Lower lobe of right lung (tissue), 2 donors: Measurements from ENCODE around the gene WLS. TPM values are rescaled to one million over a fixed set of nuclear protein-coding genes. Genes with fewer than 3 reads are reported as not detected.

Experiments
- ATAC-seq, 2 donors: fragments of 200-7000 bp; cut with Tn5 transposase; one replicate each; pipeline ENCODE4 v1.9.1; 2020 to 2022; ENCODE audit warnings: mild to moderate bottlenecking in 2 of 2, moderate library complexity in 2 of 2
- DNase-seq: peaks from one replicate; pipeline ENCODE4 v3.0.0-alpha.2; 2020
- H3K27ac ChIP-seq: fragments of 200-600 bp; one replicate; pipeline ENCODE4 v1.8.0; 2022
- H3K27me3 ChIP-seq: fragments of 200-600 bp; one replicate; pipeline ENCODE4 v1.8.0; 2022; ENCODE audit warnings: low read depth
- H3K36me3 ChIP-seq: fragments of 200-600 bp; one replicate; pipeline ENCODE4 v1.8.0; 2022; ENCODE audit warnings: mild to moderate bottlenecking
- H3K4me1 ChIP-seq: fragments of 200-600 bp; one replicate; pipeline ENCODE4 v1.8.0; 2022
- H3K4me3 ChIP-seq: fragments of 200-600 bp; one replicate; pipeline ENCODE4 v1.8.0; 2022; ENCODE audit warnings: mild to moderate bottlenecking
- H3K9me3 ChIP-seq: fragments of 200-600 bp; one replicate; pipeline ENCODE4 v1.8.0; 2022
- intact Hi-C: fragments of 100-400 bp; cut with DNase I; formaldehyde crosslinking; loops from one replicate; pipeline ENCODE4 v1.11.0; 2022
- total RNA-seq: library from RNA; stranded (reverse); fragmentation: NEBNext Ultra II Directional; extraction: Animal tissue kit (Norgen Biotek cat#: 25700); gene quantifications from one replicate; pipeline ENCODE4 v1.2.1, GENCODE V29; 2021
- TF ChIP-seq, protein P1 (sequence below): fragments of 200-600 bp; IDR thresholded peaks from one replicate; pipeline ENCODE4 v1.8.0; 2022; ENCODE audit warnings: antibody characterized with exemption, mild to moderate bottlenecking
- donor health status: DM: no; HTN: yes; CAD: no; lungs with severe emphysema.

The WLS gene
- total RNA-seq, 1 donor from 2014 or later, result 85.2 TPM

DNA sequence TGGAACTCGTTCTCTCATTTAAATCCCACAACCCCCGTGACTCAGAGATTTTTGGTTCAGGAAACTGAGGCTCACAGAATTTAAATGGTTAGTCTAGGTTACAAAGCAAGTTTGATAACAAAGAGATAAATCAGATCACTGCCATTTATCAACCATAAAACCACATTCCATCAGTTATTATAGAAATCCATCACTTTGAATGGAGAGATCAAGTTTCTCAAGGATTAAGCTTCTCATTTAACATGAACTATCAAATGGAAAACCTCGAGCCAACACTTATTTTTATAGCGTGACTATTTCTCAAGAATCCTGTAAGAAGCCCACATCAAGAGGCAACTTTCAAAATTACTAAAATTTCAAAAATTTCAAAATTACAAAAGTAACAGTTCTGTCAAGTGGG is 11.9 kb downstream of the WLS start:
- Histone ChIP-seq H3K9me3 (no peaks in the 10 kb centered on the region), H3K4me3 (no peak overlapping the region), H3K27ac (no peak overlapping the region), H3K36me3 (no peaks in the 10 kb centered on the region), H3K27me3 (no peaks in the 10 kb centered on the region), H3K4me1 (peaks cover 15% of the 10 kb centered on the region)
- TF ChIP-seq, protein P1, sequence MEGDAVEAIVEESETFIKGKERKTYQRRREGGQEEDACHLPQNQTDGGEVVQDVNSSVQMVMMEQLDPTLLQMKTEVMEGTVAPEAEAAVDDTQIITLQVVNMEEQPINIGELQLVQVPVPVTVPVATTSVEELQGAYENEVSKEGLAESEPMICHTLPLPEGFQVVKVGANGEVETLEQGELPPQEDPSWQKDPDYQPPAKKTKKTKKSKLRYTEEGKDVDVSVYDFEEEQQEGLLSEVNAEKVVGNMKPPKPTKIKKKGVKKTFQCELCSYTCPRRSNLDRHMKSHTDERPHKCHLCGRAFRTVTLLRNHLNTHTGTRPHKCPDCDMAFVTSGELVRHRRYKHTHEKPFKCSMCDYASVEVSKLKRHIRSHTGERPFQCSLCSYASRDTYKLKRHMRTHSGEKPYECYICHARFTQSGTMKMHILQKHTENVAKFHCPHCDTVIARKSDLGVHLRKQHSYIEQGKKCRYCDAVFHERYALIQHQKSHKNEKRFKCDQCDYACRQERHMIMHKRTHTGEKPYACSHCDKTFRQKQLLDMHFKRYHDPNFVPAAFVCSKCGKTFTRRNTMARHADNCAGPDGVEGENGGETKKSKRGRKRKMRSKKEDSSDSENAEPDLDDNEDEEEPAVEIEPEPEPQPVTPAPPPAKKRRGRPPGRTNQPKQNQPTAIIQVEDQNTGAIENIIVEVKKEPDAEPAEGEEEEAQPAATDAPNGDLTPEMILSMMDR, result no peak
- ATAC-seq, result no peak
- intact Hi-C loops, result no loop called here
- DNase-seq, result no peak

DNA sequence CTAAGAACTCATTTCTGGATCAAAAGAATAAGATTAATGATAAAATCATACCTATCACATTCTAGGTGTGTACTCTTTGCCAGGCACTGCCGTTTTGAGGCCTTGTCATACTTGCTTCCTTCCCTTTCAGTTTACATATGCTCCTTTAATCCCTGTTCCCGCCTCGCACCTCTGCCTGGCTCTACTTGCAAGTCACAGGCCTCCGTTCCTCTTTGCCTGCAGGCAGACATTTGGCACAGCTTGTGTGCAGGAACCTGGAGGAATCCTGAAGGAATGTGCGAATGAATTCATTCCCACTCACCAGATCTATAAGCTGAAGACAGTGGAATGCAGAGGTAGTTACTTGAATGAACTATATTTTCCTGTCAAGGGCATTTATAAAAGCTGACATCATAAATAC is 13.8 kb downstream of the WLS start:
- ATAC-seq, result no peak
- peaks cover 31% of the 10 kb centered on the region for H3K4me1 ChIP-seq
- no peak overlapping the region for H3K4me3 ChIP-seq
- no peak for DNase-seq
- intact Hi-C loops, result no loop called here
- TF ChIP-seq, protein P1, result no peak
- no peaks in the 10 kb centered on the region for H3K36me3 ChIP-seq
- no peaks in the 10 kb centered on the region for H3K9me3 ChIP-seq
- H3K27ac ChIP-seq, result no peak overlapping the region
- no peaks in the 10 kb centered on the region for H3K27me3 ChIP-seq

DNA sequence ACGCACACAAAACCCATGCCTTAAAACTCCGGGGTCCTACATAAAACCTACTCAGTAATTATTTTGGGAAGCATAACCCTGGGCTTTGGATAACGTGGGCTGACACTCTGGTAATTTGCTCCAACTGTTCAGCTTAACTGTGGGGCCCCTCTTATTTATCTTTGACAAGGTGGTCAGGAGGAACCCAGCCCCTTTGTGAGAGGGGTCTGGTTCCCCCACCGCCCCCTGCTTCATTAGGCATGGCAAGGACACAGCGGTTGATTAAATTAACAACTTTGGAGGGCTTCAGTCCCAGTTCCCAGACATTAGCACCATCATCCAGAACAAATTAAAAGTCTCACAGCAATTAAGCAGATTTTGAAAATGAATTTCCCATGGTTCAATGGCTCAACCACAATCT is 14.7 kb downstream of the WLS start:
- H3K27me3 ChIP-seq, result no peaks in the 10 kb centered on the region
- no peaks in the 10 kb centered on the region for H3K36me3 ChIP-seq
- peaks cover 33% of the 10 kb centered on the region for H3K4me1 ChIP-seq
- ATAC-seq (no peak), DNase-seq (no peak)
- intact Hi-C loops, result no loop called here
- TF ChIP-seq, protein P1, result no peak
- H3K27ac ChIP-seq, result no peak overlapping the region
- H3K4me3 ChIP-seq, result no peak overlapping the region
- no peaks in the 10 kb centered on the region for H3K9me3 ChIP-seq

DNA sequence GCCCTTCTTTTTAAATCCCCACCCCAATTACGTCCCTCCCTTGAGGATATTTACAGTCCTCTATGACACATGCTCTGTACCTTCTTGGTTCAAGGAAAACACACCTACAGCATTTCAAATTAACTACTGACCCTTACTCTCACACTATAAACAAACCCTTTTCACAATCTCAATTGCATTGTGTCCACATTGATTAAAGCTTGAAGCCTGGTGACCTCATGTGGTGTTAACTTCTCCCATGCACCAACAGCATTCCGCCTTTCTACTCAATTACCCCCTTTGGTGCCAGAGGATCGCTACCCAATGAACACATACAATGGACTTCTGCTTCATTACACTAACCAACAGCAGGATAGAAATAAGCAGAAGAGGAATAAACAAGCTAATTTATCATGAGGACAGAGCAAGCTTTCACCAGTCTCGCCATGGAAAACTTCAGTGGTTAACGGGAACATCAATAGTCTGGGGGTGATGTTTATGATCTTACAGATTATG is 15.2 kb downstream of the WLS start:
- Histone ChIP-seq H3K27ac (no peak overlapping the region), H3K4me3 (no peak overlapping the region), H3K36me3 (no peaks in the 10 kb centered on the region), H3K4me1 (peaks cover 29% of the 10 kb centered on the region), H3K27me3 (no peaks in the 10 kb centered on the region), H3K9me3 (no peaks in the 10 kb centered on the region)
- TF ChIP-seq, protein P1, result no peak
- intact Hi-C loops, result no loop called here
- no peak for ATAC-seq
- no peak for DNase-seq

DNA sequence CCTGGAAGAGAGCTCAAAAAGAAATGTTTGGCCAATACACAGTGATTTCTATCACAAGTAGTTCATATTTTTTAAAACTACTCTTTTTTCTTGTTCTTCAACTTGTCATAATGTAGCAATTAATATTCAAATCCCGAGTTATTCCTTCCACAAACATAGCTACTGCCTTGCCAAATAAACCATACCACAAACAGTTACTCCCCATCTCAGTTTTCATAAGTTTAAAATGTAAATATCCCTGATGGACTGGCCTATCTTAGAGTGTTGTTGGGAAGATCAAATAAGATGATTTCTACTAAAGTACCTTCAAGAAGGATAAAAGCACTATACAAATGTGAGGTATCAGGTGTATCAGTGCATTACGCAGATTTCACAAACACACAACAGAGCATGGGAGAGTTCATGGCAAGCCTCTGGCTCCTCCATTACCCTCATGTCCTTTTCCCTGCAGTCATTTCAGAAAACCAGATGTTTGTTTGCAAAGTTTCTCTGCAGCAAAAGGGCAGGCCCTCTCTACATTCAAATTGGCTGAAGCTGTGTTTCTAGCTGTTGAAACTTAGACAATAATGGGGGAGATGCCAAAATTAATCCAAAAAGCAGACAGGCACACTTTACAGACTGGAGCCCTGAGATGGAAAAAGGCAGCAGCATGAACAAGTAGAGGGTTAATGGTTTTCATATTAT is 16.1 kb downstream of the WLS start:
- TF ChIP-seq, protein P1, result no peak
- Histone ChIP-seq H3K27ac (no peak overlapping the region), H3K27me3 (no peaks in the 10 kb centered on the region), H3K36me3 (no peaks in the 10 kb centered on the region), H3K9me3 (no peaks in the 10 kb centered on the region), H3K4me1 (peaks cover 24% of the 10 kb centered on the region), H3K4me3 (no peak overlapping the region)
- no peak for DNase-seq
- ATAC-seq, result no peak
- intact Hi-C loops, result no loop called here
